Adrenal gland (tissue), 12 donors: ENCODE data around the gene FGGY. TPM values are rescaled to one million over a fixed set of nuclear protein-coding genes. Genes with fewer than 3 reads are reported as not detected.
A peak's percentile ranks its signal among the peaks of the same experiment; 100 is the strongest.

Experiments
- DNase-seq, 7 donors: peaks; one replicate each; pipeline ENCODE4 v3.0.0-alpha.2; 2019 to 2020
- H3K27ac ChIP-seq, 5 donors: fragments of 200-600 bp; sonication (generic) in 4 of 5; 1 replicate in 3 of 5; 2 replicates in 2 of 5; pipeline versions ENCODE4 v1.5.1 to v1.8.0; 2016 to 2020; ENCODE audit warnings: mild to moderate bottlenecking in 1 of 5
- H3K27me3 ChIP-seq: fragments of 200-600 bp; 2 replicates; pipeline ENCODE4 v1.8.0; 2021
- H3K36me3 ChIP-seq, 2 donors: fragments of 200-600 bp; replicated peaks in 1 of 2; 1 replicate in 1 of 2; 2 replicates in 1 of 2; pipeline versions ENCODE4 v1.5.1 to v1.8.0; 2018 to 2022
- H3K4me1 ChIP-seq, 2 donors: fragments of 200-600 bp; replicated peaks in 1 of 2; 1 replicate in 1 of 2; 2 replicates in 1 of 2; pipeline versions ENCODE4 v1.5.1 to v1.8.0; 2018 to 2021
- H3K4me3 ChIP-seq, 4 donors: fragments of 200-600 bp; sonication (generic) in 3 of 4; one replicate each; pipeline ENCODE4 v1.5.1; 2016 to 2018
- H3K9me3 ChIP-seq, 3 donors: fragments of 200-600 bp; sonication (generic) in 1 of 3; replicated peaks in 1 of 3; 1 replicate in 2 of 3; 2 replicates in 1 of 3; pipeline versions ENCODE4 v1.5.1 to v1.8.0; 2016 to 2021
- CTCF ChIP-seq, 6 experiments: fragments of 450-650 bp in 4 of 6; fragments of 200-600 bp in 2 of 6; sonication (generic) in 1 of 6; IDR thresholded peaks; 1 replicate in 5 of 6; 2 replicates in 1 of 6; pipeline versions ENCODE4 v1.5.1 to v1.8.0; 2016 to 2021; ENCODE audit warnings: antibody characterized with exemption in 6 of 6, mild to moderate bottlenecking in 2 of 6, moderate library complexity in 1 of 6
- POLR2A ChIP-seq, 2 donors: fragments of 450-650 bp; IDR thresholded peaks; one replicate each; pipeline ENCODE4 v1.6.1; 2017; ENCODE audit warnings: antibody characterized with exemption in 2 of 2, mild to moderate bottlenecking in 2 of 2, moderate library complexity in 1 of 2
- WGBS, 4 donors: extraction: QIAGEN DNeasy Blood & Tissue Kit in 2 of 4; methylation state at CpG; one replicate each; pipeline versions ENCODE4 v1.1.5 to v1.1.7; 2013 to 2017; 5-methylcytosine and 5-hydroxymethylcytosine counted together
- intact Hi-C, 2 donors: fragments of 100-400 bp; cut with DNase I; formaldehyde crosslinking; loops; one replicate each; pipeline versions ENCODE4 v1.14.1 to v1.15.0; 2022 to 2023
- polyA plus RNA-seq, 3 donors: library from polyadenylated mRNA; stranded (reverse); fragments of 200-250 nt in 2 of 3; fragments of 350-450 nt in 1 of 3; fragmentation: Illumina TruSeq in 1 of 3; extraction: RNeasy Lipid Tissue Mini Kit (QIAGEN cat#74804) in 1 of 3; gene quantifications; one replicate each; pipeline ENCODE4 v1.2.3, GENCODE V29; 2013 to 2014
- total RNA-seq, 9 donors: library from RNA; depleted of rRNA in 4 of 9; stranded (reverse); fragments of >200 nt in 4 of 9; fragments of 120-200 nt in 1 of 9; fragmentation: NEBNext Ultra II Directional in 1 of 9; extraction: Animal tissue kit (Norgen Biotek cat#: 25700) in 1 of 9; gene quantifications; one replicate each; pipeline versions ENCODE4 v1.1.0 to v1.2.4, GENCODE V29; 2013 to 2023
- donor health status: healthy with polysubstance abuse.
- donor health status: Bipolar disorder and iron deficiency.
- donor health status: DM: yes; HTN: yes; CAD: no.
- donor health status: DM: no; HTN: no; CAD: no.
- donor health status: DM: no; HTN: no; CAD: no.
- donor health status: DM: yes; HTN: yes; CAD: no.

Gene FGGY
- total and polyA plus RNA-seq, 12 donors, result 7.4 to 75.5 (median 35.0) TPM

GRCh38 chr1:59669752-59670312 lies 372.9 kb downstream of the FGGY start:
- Histone ChIP-seq H3K9me3 (no peaks in the 10 kb centered on the region), H3K27me3 (no peaks in the 10 kb centered on the region), H3K36me3 (no peaks in the 10 kb centered on the region), H3K27ac (peak overlapping the region in 2 of 5 donors; percentile 45 to 64), H3K4me3 (no peak overlapping the region), H3K4me1 (peaks cover 6 to 27% of the 10 kb centered on the region in 2 donors)
- TF ChIP-seq CTCF (IDR thresholded peaks at IDR 0.05) (no peak), POLR2A (IDR thresholded peaks at IDR 0.05) (no peak)
- 53 to 70% (median 64%) methylated on average over 6 to 9 of the region's 9 CpGs for WGBS, 4 donors
- peak; percentile 49 to 75 (median 72) for DNase-seq
- intact Hi-C loops, result no loop called here

GRCh38 chr1:59670662-59671061 lies 373.8 kb downstream of the FGGY start:
- no peaks in the 10 kb centered on the region for H3K36me3 ChIP-seq
- H3K4me1 ChIP-seq, result peaks cover 10 to 35% of the 10 kb centered on the region in 2 donors
- H3K27me3 ChIP-seq, result no peaks in the 10 kb centered on the region
- peak overlapping the region in 2 of 5 donors; percentile 45 to 64 for H3K27ac ChIP-seq
- intact Hi-C loops, result no loop called here
- no peak for DNase-seq
- TF ChIP-seq POLR2A (IDR thresholded peaks at IDR 0.05) (no peak), CTCF (IDR thresholded peaks at IDR 0.05) (no peak)
- H3K9me3 ChIP-seq, result no peaks in the 10 kb centered on the region
- WGBS, 4 donors, result 80 to 95% (median 88%) methylated on average over 1 of the region's 1 CpG
- no peak overlapping the region for H3K4me3 ChIP-seq

- no peaks in the 10 kb centered on the region for H3K9me3 ChIP-seq
- intact Hi-C loops, result no loop called here
- WGBS, 4 donors, result 93 to 97% (median 96%) methylated on average over 5 of the region's 5 CpGs
- no peak overlapping the region for H3K4me3 ChIP-seq
- H3K36me3 ChIP-seq, result no peaks in the 10 kb centered on the region
- no peaks in the 10 kb centered on the region for H3K27me3 ChIP-seq
- TF ChIP-seq CTCF (IDR thresholded peaks at IDR 0.05) (no peak), POLR2A (IDR thresholded peaks at IDR 0.05) (no peak)
- DNase-seq, result no peak
- no peak overlapping the region for H3K27ac ChIP-seq
- H3K4me1 ChIP-seq, result peaks cover 10 to 41% of the 10 kb centered on the region in 2 donors
These were observed 374.4 kb downstream of the FGGY start for GRCh38 chr1:59671066-59671952.

GRCh38 chr1:59671953-59672305 lies 375.0 kb downstream of the FGGY start:
- intact Hi-C loops, result no loop called here
- DNase-seq, result no peak
- TF ChIP-seq POLR2A (IDR thresholded peaks at IDR 0.05) (no peak), CTCF (IDR thresholded peaks at IDR 0.05) (no peak)
- 90 to 96% (median 94%) methylated on average over 3 to 4 of the region's 4 CpGs for WGBS, 4 donors
- Histone ChIP-seq H3K4me3 (no peak overlapping the region), H3K36me3 (no peaks in the 10 kb centered on the region), H3K4me1 (peaks cover 10 to 42% of the 10 kb centered on the region in 2 donors), H3K27ac (no peak overlapping the region), H3K27me3 (no peaks in the 10 kb centered on the region), H3K9me3 (no peaks in the 10 kb centered on the region)
